ENCODE results near the gene ITIH4. TPM values are rescaled to one million over a fixed set of nuclear protein-coding genes. Genes with fewer than 3 reads are reported as not detected.
A peak's percentile ranks its signal among the peaks of the same experiment; 100 is the strongest.

ITIH4 gene
- total RNA-seq, 4 donors from 2014 or later, result 1.2 to 7.0 (median 3.4) TPM

DNA sequence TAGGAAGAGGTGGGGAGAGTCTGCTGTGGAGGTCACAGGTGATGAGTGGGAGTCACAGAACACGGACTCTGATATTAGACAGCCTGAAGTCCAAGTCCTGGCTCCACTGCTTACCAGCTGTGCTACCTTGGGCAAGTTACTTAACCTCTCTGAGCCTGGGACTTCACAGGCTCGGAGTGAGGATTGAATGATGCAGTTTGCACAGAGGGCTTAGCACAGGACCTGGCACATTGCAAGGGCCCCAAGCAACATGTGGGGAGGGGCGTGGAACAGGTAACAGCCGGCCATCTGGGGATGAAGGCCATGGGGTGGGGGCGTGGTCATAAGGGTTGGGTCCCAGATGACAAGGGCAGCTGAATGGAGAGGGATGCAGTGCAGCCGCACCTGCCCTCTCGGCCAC, 40.1 kb downstream of the ITIH4 start:
- Histone ChIP-seq H3K4me3 (no peak overlapping the region), H3K27ac (no peak overlapping the region), H3K27me3 (no peaks in the 10 kb centered on the region), H3K36me3 (no peaks in the 10 kb centered on the region), H3K4me1 (no peaks in the 10 kb centered on the region), H3K9me3 (no peaks in the 10 kb centered on the region)
- TF ChIP-seq, protein P1, sequence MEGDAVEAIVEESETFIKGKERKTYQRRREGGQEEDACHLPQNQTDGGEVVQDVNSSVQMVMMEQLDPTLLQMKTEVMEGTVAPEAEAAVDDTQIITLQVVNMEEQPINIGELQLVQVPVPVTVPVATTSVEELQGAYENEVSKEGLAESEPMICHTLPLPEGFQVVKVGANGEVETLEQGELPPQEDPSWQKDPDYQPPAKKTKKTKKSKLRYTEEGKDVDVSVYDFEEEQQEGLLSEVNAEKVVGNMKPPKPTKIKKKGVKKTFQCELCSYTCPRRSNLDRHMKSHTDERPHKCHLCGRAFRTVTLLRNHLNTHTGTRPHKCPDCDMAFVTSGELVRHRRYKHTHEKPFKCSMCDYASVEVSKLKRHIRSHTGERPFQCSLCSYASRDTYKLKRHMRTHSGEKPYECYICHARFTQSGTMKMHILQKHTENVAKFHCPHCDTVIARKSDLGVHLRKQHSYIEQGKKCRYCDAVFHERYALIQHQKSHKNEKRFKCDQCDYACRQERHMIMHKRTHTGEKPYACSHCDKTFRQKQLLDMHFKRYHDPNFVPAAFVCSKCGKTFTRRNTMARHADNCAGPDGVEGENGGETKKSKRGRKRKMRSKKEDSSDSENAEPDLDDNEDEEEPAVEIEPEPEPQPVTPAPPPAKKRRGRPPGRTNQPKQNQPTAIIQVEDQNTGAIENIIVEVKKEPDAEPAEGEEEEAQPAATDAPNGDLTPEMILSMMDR (IDR thresholded peaks at IDR 0.05), result no peak
- no peak for TF ChIP-seq POLR2A (IDR thresholded peaks at IDR 0.05)
- no peak for TF ChIP-seq EP300 (IDR thresholded peaks at IDR 0.05)
- TF ChIP-seq POLR2AphosphoS5 (IDR thresholded peaks at IDR 0.05), result no peak
- no peak for ATAC-seq
- 78 to 93% methylated on average over 2 to 5 of the region's 7 CpGs for WGBS, 2 donors (ENCODE audit: low coverage in 1 of 2)

- Histone ChIP-seq H3K27me3 (no peaks in the 10 kb centered on the region), H3K9me3 (no peaks in the 10 kb centered on the region), H3K27ac (no peak overlapping the region), H3K36me3 (no peaks in the 10 kb centered on the region), H3K4me3 (no peak overlapping the region), H3K4me1 (no peaks in the 10 kb centered on the region)
- no peak for TF ChIP-seq POLR2AphosphoS5 (IDR thresholded peaks at IDR 0.05)
- TF ChIP-seq EP300 (IDR thresholded peaks at IDR 0.05), result no peak
- no peak for TF ChIP-seq POLR2A (IDR thresholded peaks at IDR 0.05)
- TF ChIP-seq, protein P1 (IDR thresholded peaks at IDR 0.05), result no peak
- no peak for ATAC-seq
- WGBS, 2 donors (ENCODE audit: low coverage in 1 of 2), result 100% methylated on average over 5 of the region's 6 CpGs; no CpG with 5 or more reads in 1 of the 2 donors
Observed at GRCh38 chr3:52789746-52790040, 40.8 kb downstream of the ITIH4 start.

GRCh38 chr3:52788890-52789745, 41.4 kb downstream of the ITIH4 start:
- no peak for ATAC-seq
- no peaks in the 10 kb centered on the region for H3K36me3 ChIP-seq
- H3K4me1 ChIP-seq, result no peaks in the 10 kb centered on the region
- no peak overlapping the region for H3K27ac ChIP-seq
- H3K4me3 ChIP-seq, result no peak overlapping the region
- H3K9me3 ChIP-seq, result no peaks in the 10 kb centered on the region
- TF ChIP-seq EP300 (IDR thresholded peaks at IDR 0.05), result no peak
- no peak for TF ChIP-seq POLR2AphosphoS5 (IDR thresholded peaks at IDR 0.05)
- TF ChIP-seq, protein P1 (IDR thresholded peaks at IDR 0.05), result no peak
- no peak for TF ChIP-seq POLR2A (IDR thresholded peaks at IDR 0.05)
- 73 to 92% methylated on average over 4 to 12 of the region's 16 CpGs for WGBS, 2 donors (ENCODE audit: low coverage in 1 of 2)
- H3K27me3 ChIP-seq, result no peaks in the 10 kb centered on the region

- Histone ChIP-seq H3K36me3 (no peaks in the 10 kb centered on the region), H3K27me3 (no peaks in the 10 kb centered on the region), H3K9me3 (no peaks in the 10 kb centered on the region), H3K27ac (no peak overlapping the region), H3K4me3 (no peak overlapping the region), H3K4me1 (no peaks in the 10 kb centered on the region)
- TF ChIP-seq, protein P1 (IDR thresholded peaks at IDR 0.05), result no peak
- 60% methylated on average over 8 of the region's 17 CpGs; no CpG with 5 or more reads in 1 of the 2 donors for whole genome bisulfite sequencing, 2 donors (ENCODE audit: low coverage in 1 of 2)
- peak; percentile 28 for ATAC-seq
Observed at GRCh38 chr3:52787672-52788625, 42.5 kb downstream of the ITIH4 start.
